IMR-90 (cell line): ENCODE measurements around the gene CLEC16A. TPM values are rescaled to one million over a fixed set of nuclear protein-coding genes. Genes with fewer than 3 reads are reported as not detected.

Experiments used
- ATAC-seq: fragments of 200-7000 bp; cut with Tn5 transposase; 2 replicates; pipeline ENCODE4 v1.9.1; 2020; ENCODE audit warnings: low read depth, mild to moderate bottlenecking, moderate library complexity
- BruUV-seq: library from RNA; stranded (reverse); fragments of 400-500 nt; replicated peaks from 2 replicates; lab custom pipeline; 2021; lab: Mats Ljungman, UMichigan
- CTCF ChIA-PET: fragments of 300-600 bp; formaldehyde crosslinking; extraction: SDS; loops from one replicate; lab custom pipeline; 2021; ENCODE audit warnings: antibody characterized with exemption; lab: Yijun Ruan, JAX
- POLR2A ChIA-PET: fragments of 300-600 bp; sonication (Branson Sonifier 250); formaldehyde crosslinking; loops from one replicate; lab custom pipeline; 2022; ENCODE audit warnings: antibody characterized with exemption; ENCODE audit not compliant: unreplicated experiment; lab: Charles Lee
- DNase-seq: peaks from one replicate; pipeline ENCODE4 v3.0.0; 2013
- H2AFZ ChIP-seq: replicated peaks from 2 replicates; pipeline ENCODE3; 2013; ENCODE audit warnings: low read length, mild to moderate bottlenecking; ENCODE audit not compliant: poor library complexity
- H2AK5ac ChIP-seq: 2 replicates; pipeline ENCODE4 v1.6.1; 2013; ENCODE audit warnings: low read depth, low read length, inconsistent platforms
- H2AK9ac ChIP-seq: replicated peaks from 2 replicates; pipeline ENCODE3; 2013; ENCODE audit warnings: mild to moderate bottlenecking, low read depth, low read length, moderate library complexity; ENCODE audit not compliant: poor library complexity
- H2BK120ac ChIP-seq: 2 replicates; pipeline ENCODE4 v1.6.1; 2013; ENCODE audit warnings: low read depth, low read length, inconsistent platforms
- H2BK15ac ChIP-seq: 3 replicates; pipeline ENCODE4 v1.6.1; 2013; ENCODE audit warnings: low read depth, low read length, inconsistent platforms
- H2BK20ac ChIP-seq: 2 replicates; pipeline ENCODE4 v1.6.1; 2013; ENCODE audit warnings: low read depth, mild to moderate bottlenecking, inconsistent platforms, low read length, moderate library complexity
- H2BK5ac ChIP-seq: 2 replicates; pipeline ENCODE4 v1.6.1; 2013; ENCODE audit warnings: mild to moderate bottlenecking, low read depth, low read length, inconsistent platforms; ENCODE audit not compliant: poor library complexity, severe bottlenecking
- H3K14ac ChIP-seq: replicated peaks from 2 replicates; pipeline ENCODE4 v1.6.1; 2013; ENCODE audit warnings: low read depth, low read length, inconsistent platforms
- H3K18ac ChIP-seq: 2 replicates; pipeline ENCODE4 v1.6.1; 2013; ENCODE audit warnings: low read depth, low read length, control low read depth
- H3K23ac ChIP-seq: 2 replicates; pipeline ENCODE4 v1.6.1; 2013; ENCODE audit warnings: low read depth, low read length, inconsistent platforms
- H3K27ac ChIP-seq: 2 replicates; pipeline ENCODE4 v1.5.1; 2013; ENCODE audit warnings: mild to moderate bottlenecking, control low read depth, low read length; ENCODE audit not compliant: insufficient read depth
- H3K27me3 ChIP-seq: 2 replicates; pipeline ENCODE4 v1.6.1; 2013; ENCODE audit warnings: low read length; ENCODE audit not compliant: control insufficient read depth, insufficient read depth
- H3K36me3 ChIP-seq: 2 replicates; pipeline ENCODE4 v1.6.1; 2013; ENCODE audit warnings: low read length, mixed read lengths; ENCODE audit not compliant: control insufficient read depth, insufficient read depth
- H3K4ac ChIP-seq: 2 replicates; pipeline ENCODE4 v1.6.1; 2013; ENCODE audit warnings: low read depth, low read length, inconsistent platforms
- H3K4me1 ChIP-seq: 2 replicates; pipeline ENCODE4 v1.6.1; 2013; ENCODE audit warnings: low read length, mixed read lengths; ENCODE audit not compliant: control insufficient read depth, insufficient read depth
- H3K4me2 ChIP-seq: 2 replicates; pipeline ENCODE4 v1.6.1; 2013; ENCODE audit warnings: low read depth, mild to moderate bottlenecking, control low read depth, low read length, moderate library complexity
- H3K4me3 ChIP-seq: 2 replicates; pipeline ENCODE4 v1.5.1; 2013; ENCODE audit warnings: low read depth, mild to moderate bottlenecking, control low read depth, low read length, moderate library complexity; ENCODE audit not compliant: insufficient read depth
- H3K56ac ChIP-seq: 2 replicates; pipeline ENCODE4 v1.6.1; 2013; ENCODE audit warnings: low read length, inconsistent platforms; ENCODE audit not compliant: insufficient read depth; ENCODE audit errors: extremely low read depth
- H3K79me1 ChIP-seq, 2 experiments: 2 replicates each; pipeline ENCODE4 v1.6.1; 2013; ENCODE audit warnings: low read length in 2 of 2, inconsistent platforms in 1 of 2, low read depth in 1 of 2
- H3K9ac ChIP-seq: 2 replicates; pipeline ENCODE4 v1.6.1; 2013; ENCODE audit warnings: low read depth, low read length, control low read depth
- H3K9me1 ChIP-seq: 2 replicates; pipeline ENCODE4 v1.6.1; 2013; ENCODE audit warnings: low read length, inconsistent platforms; ENCODE audit not compliant: insufficient read depth
- H3K9me3 ChIP-seq: 2 replicates; pipeline ENCODE4 v1.6.1; 2013; ENCODE audit warnings: low read length; ENCODE audit not compliant: control insufficient read depth, insufficient read depth
- H4K20me1 ChIP-seq: 2 replicates; pipeline ENCODE4 v1.6.1; 2013; ENCODE audit warnings: low read length, inconsistent platforms; ENCODE audit not compliant: insufficient read depth
- H4K5ac ChIP-seq: 2 replicates; pipeline ENCODE4 v1.6.1; 2013; ENCODE audit warnings: mild to moderate bottlenecking, low read depth, low read length, control low read depth
- H4K8ac ChIP-seq, 2 experiments: 2 replicates each; pipeline ENCODE4 v1.6.1; 2013; ENCODE audit warnings: low read depth in 2 of 2, low read length in 2 of 2, control low read depth in 1 of 2, inconsistent platforms in 1 of 2
- H4K91ac ChIP-seq: 2 replicates; pipeline ENCODE4 v1.6.1; 2013; ENCODE audit warnings: low read depth, low read length, inconsistent platforms; ENCODE audit not compliant: insufficient read depth
- POLR2A ChIP-seq: IDR thresholded peaks from 2 replicates; pipeline ENCODE4 v1.6.1; 2012; ENCODE audit warnings: mild to moderate bottlenecking, low read depth, low read length
- WGBS, 2 experiments: methylation state at CpG; one replicate each; pipeline versions ENCODE4 v1.1.5 to v1.1.7; 2013; ENCODE audit warnings: missing lambda C conversion rate in 2 of 2; ENCODE audit not compliant: insufficient read length in 1 of 2; ENCODE audit errors: extremely low coverage in 2 of 2; 5-methylcytosine and 5-hydroxymethylcytosine counted together
- dilution Hi-C: fragments of 300-500 bp; cut with HindIII; formaldehyde crosslinking; loops from one replicate; pipeline ENCODE4 v1.14.3; 2018; ENCODE audit warnings: low sequenced_read_pairs; ENCODE audit not compliant: unreplicated experiment
- in situ Hi-C: fragments of 300-500 bp; cut with MboI; formaldehyde crosslinking; loops from 3 replicates; pipeline ENCODE4 v1.14.3; 2019; ENCODE audit warnings: low sequenced_read_pairs, inconsistent platforms, mixed read lengths
- intact Hi-C: fragments of 100-400 bp; cut with micrococcal nuclease; formaldehyde crosslinking; loops from 2 replicates; pipeline ENCODE4 v1.10.0; 2022
- polyA plus RNA-seq, 3 experiments: library from polyadenylated mRNA; depleted of rRNA; stranded (reverse); fragments of >200 nt; gene quantifications; 2 replicates each; pipeline ENCODE4 v1.2.3, GENCODE V29; 2012; ENCODE audit warnings: low replicate concordance in 1 of 3
- total RNA-seq: library from RNA; depleted of rRNA; stranded (reverse); fragments of >200 nt; gene quantifications from 2 replicates; pipeline ENCODE4 v1.2.3, GENCODE V29; 2012

Gene CLEC16A
- total and polyA plus RNA-seq, 2 of the 4 experiments (the other 2 are of a cell fraction) = 15.9 to 16.5 TPM

DNA sequence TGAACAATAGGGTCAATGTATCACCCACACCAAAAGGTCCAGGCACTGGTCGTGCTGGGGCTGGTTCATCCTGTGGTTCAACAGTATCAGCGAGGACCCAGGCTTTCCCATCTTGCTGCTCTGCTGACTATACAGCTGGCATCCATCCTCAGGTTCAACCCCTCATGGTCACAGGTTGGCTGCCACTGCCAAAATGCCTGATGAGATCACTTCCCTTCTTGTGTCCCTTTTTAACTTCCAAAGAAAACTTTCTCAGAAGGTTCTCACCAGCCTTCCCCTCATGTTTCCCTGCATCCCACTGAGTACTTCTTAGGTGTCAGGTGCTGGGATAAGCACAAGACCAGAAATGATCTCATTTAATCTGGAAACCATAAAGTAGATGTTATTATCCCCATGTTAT is 25.7 kb downstream of the CLEC16A start:
- Histone ChIP-seq H3K14ac (no peak overlapping the region), H3K79me1 (peaks cover 4 to 32% of the 10 kb centered on the region in 2 experiments), H3K9me3 (no peaks in the 10 kb centered on the region), H2BK5ac (no peak overlapping the region), H4K91ac (no peak overlapping the region), H2BK120ac (no peak overlapping the region; the same call in 1 of the 2 replicates), H2AK5ac (no peak overlapping the region), H2AK9ac (no peak overlapping the region), H3K56ac (no peak overlapping the region), H2BK15ac (no peak overlapping the region), H2AFZ (no peak overlapping the region), H3K9me1 (peaks cover 6% of the 10 kb centered on the region; the same call in 1 of the 2 replicates), H3K9ac (peak overlapping the region; percentile 14; the same call in 1 of the 2 replicates), H3K27me3 (no peaks in the 10 kb centered on the region), H4K8ac (no peak overlapping the region), H3K23ac (no peak overlapping the region), H3K18ac (no peak overlapping the region; the same call in 1 of the 2 replicates), H3K4me2 (no peak overlapping the region), H3K4ac (no peak overlapping the region), H3K27ac (no peak overlapping the region), H4K20me1 (no peaks in the 10 kb centered on the region), H3K4me3 (no peak overlapping the region), H3K4me1 (peaks cover 17% of the 10 kb centered on the region), H3K36me3 (peaks cover 13% of the 10 kb centered on the region), H2BK20ac (peak overlapping the region; percentile 40; the same call in 1 of the 2 replicates), H4K5ac (peak overlapping the region; percentile 16; the same call in 1 of the 2 replicates)
- ChIA-PET POLR2A (interaction anchor here (0.6 kb wide), 1 partner anchor 283 kb away, joined by 3 read pairs; no protein-coding TSS in a partner anchor), CTCF (interaction anchor here (0.5 to 1.3 kb wide), 2 partner anchors 39 to 286 kb away, joined by 4 read pairs; partner anchors contain the start of gene SOCS1)
- intact Hi-C loops = no loop called here
- dilution Hi-C loops = no loop called here
- ATAC-seq = no peak
- in situ Hi-C loops = loop anchor here (25.0 kb wide), 2 partner anchors 567 to 842 kb away; a partner anchor contains a TSS
- peak; percentile 68 for DNase-seq
- no peak for TF ChIP-seq POLR2A
- BruUV-seq = no TSS peak
- 100% methylated on average over 2 of the region's 2 CpGs; no CpG with 5 or more reads in 1 of the 2 experiments for WGBS, 2 experiments
